ENCODE results near the gene KAZALD1. TPM values are rescaled to one million over a fixed set of nuclear protein-coding genes. Genes with fewer than 3 reads are reported as not detected.

The KAZALD1 gene
- total RNA-seq, 4 donors from 2014 or later: 25.9 to 41.8 (median 39.1) TPM; not detected in 1

- no peak overlapping the region for H3K27ac ChIP-seq
- no peaks in the 10 kb centered on the region for H3K36me3 ChIP-seq
- no peaks in the 10 kb centered on the region for H3K4me1 ChIP-seq
- no peak for TF ChIP-seq POLR2A (IDR thresholded peaks at IDR 0.05)
- TF ChIP-seq, protein P1, sequence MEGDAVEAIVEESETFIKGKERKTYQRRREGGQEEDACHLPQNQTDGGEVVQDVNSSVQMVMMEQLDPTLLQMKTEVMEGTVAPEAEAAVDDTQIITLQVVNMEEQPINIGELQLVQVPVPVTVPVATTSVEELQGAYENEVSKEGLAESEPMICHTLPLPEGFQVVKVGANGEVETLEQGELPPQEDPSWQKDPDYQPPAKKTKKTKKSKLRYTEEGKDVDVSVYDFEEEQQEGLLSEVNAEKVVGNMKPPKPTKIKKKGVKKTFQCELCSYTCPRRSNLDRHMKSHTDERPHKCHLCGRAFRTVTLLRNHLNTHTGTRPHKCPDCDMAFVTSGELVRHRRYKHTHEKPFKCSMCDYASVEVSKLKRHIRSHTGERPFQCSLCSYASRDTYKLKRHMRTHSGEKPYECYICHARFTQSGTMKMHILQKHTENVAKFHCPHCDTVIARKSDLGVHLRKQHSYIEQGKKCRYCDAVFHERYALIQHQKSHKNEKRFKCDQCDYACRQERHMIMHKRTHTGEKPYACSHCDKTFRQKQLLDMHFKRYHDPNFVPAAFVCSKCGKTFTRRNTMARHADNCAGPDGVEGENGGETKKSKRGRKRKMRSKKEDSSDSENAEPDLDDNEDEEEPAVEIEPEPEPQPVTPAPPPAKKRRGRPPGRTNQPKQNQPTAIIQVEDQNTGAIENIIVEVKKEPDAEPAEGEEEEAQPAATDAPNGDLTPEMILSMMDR (IDR thresholded peaks at IDR 0.05): no peak
- no peak for DNase-seq
- H3K4me3 ChIP-seq: no peak overlapping the region
- no peaks in the 10 kb centered on the region for H3K27me3 ChIP-seq
- H3K9me3 ChIP-seq: no peaks in the 10 kb centered on the region
Observed at GRCh38 chr10:101099901-101100300, 38.1 kb downstream of the KAZALD1 start.

DNA sequence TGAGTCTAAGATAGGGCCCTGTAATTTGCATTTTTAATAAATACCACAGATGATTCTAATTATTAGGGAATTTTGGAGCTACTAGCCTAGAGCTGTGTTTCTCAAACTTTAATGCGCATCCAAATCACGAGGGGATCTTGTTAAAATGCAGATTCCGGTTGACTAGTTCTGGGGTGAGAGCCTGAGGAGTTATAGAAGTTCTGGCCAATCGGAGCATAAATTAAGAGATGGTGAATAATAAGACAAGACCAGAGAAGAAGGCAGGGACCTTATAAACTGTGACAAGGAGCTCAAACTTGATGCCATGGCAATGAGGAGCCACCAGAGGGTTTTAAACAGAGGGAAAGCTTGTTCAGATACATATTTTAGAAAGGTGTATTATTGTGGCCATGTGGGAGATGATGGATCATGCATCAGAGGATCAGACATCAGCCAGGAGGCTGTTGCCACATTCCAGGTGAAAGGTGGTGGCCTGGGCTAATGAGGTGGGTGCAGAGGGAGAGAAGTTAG, 39.6 kb downstream of the KAZALD1 start:
- H3K4me1 ChIP-seq: no peaks in the 10 kb centered on the region
- H3K4me3 ChIP-seq: no peak overlapping the region
- H3K27ac ChIP-seq: no peak overlapping the region
- no peaks in the 10 kb centered on the region for H3K27me3 ChIP-seq
- DNase-seq: no peak
- no peaks in the 10 kb centered on the region for H3K36me3 ChIP-seq
- no peak for TF ChIP-seq POLR2A (IDR thresholded peaks at IDR 0.05)
- TF ChIP-seq, protein P1 (IDR thresholded peaks at IDR 0.05): no peak
- H3K9me3 ChIP-seq: no peaks in the 10 kb centered on the region

GRCh38 chr10:101103430-101103829, 41.6 kb downstream of the KAZALD1 start:
- H3K4me3 ChIP-seq: no peak overlapping the region
- H3K9me3 ChIP-seq: no peaks in the 10 kb centered on the region
- TF ChIP-seq, protein P1 (IDR thresholded peaks at IDR 0.05): no peak
- TF ChIP-seq POLR2A (IDR thresholded peaks at IDR 0.05): no peak
- DNase-seq: no peak
- no peaks in the 10 kb centered on the region for H3K27me3 ChIP-seq
- H3K4me1 ChIP-seq: no peaks in the 10 kb centered on the region
- H3K36me3 ChIP-seq: no peaks in the 10 kb centered on the region
- no peak overlapping the region for H3K27ac ChIP-seq

DNA sequence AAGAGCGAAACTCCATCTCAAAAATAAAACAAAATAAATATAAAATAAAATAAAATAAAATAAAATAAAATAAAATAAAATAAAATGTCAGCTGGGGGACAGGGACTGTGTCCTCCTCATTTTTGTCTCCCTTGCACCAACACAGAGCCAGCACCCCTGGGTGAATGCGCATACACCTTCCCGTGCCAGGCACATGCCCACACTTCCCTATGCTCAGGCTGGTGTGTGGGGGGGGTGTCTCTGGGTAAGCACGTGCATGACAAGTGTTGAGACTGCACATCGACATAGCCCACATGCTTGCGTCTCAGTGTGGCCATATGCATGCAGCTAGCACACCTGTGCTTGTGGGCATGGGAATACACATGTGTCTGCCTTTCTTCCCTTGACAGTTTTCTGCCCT, 44.6 kb downstream of the KAZALD1 start:
- no peak for TF ChIP-seq POLR2A (IDR thresholded peaks at IDR 0.05)
- TF ChIP-seq, protein P1 (IDR thresholded peaks at IDR 0.05): no peak
- Histone ChIP-seq H3K4me1 (no peaks in the 10 kb centered on the region), H3K9me3 (no peaks in the 10 kb centered on the region), H3K36me3 (no peaks in the 10 kb centered on the region), H3K27me3 (no peaks in the 10 kb centered on the region), H3K4me3 (no peak overlapping the region), H3K27ac (no peak overlapping the region)
- no peak for DNase-seq

DNA sequence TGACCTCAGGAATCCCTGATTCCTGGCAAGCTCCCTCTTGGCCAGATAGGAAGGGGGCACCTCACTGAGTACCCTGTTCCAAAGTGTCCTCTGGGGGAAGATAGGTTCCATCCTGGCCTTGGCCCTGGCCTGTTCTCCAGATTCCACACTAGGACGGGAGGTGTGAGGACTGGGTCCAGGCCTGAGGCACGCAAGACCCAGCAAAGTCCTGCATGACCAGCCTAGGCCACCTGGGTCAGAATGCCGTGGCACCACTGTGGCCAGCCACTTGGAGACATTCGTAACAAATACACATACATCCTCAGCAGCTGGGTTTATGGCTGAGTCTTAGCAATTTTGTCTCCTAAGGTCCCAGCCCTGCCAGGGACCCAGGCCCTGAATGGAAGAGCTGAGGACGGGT, 46.0 kb downstream of the KAZALD1 start:
- Histone ChIP-seq H3K36me3 (no peaks in the 10 kb centered on the region), H3K27me3 (no peaks in the 10 kb centered on the region)
- no peak for DNase-seq

More for the DNA sequence above, 46.0 kb downstream of the KAZALD1 start:
- Histone ChIP-seq H3K27ac (no peak overlapping the region), H3K4me3 (no peak overlapping the region), H3K4me1 (no peaks in the 10 kb centered on the region), H3K9me3 (no peaks in the 10 kb centered on the region)
- TF ChIP-seq, protein P1 (IDR thresholded peaks at IDR 0.05): no peak
- TF ChIP-seq POLR2A (IDR thresholded peaks at IDR 0.05): no peak
